GM18907 (cell line): ENCODE measurements around the gene CACNA1F.
"Not testable (repeated sequence)": the region's sequence is repeated elsewhere in the genome, so short reads cannot be mapped to it uniquely, and the experiment has no call there.

ENCODE experiments used
- ATAC-seq: cut with Tn5 transposase; IDR thresholded peaks from one replicate; pipeline ENCODE4 v1.9.1; 2021; ENCODE audit warnings: mild to moderate bottlenecking, moderate library complexity; ENCODE audit not compliant: unreplicated experiment

The CACNA1F gene

DNA sequence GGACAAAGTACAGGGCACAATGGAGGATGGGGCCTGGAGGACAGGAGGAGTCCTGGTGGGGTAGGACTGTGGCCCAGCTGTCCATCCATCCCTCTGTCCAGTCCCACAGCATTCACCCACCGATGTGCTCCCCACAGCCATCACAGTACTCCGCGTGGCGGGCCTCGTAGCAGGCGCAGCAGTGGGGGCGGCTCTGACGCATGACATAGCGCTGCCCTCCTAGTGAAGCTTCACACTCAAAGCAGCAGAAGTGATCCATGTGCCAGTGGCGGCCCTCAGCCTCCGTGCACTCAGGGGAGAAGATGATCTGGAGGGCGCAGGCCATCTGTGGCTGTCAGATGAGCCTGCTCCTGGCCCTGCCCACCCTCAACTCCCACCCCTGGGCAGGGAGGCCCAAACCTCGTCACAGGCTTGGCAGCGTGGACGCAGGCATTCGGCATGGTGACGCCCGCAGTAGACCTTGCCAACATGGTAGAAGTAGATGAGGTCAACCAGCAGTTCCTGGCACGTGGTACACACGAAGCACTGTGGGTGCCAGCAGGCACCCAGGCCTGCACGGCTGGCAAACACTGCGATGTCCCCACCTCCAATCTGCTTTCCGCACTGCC is 55.2 kb downstream of the CACNA1F start:
- no peak for ATAC-seq

DNA sequence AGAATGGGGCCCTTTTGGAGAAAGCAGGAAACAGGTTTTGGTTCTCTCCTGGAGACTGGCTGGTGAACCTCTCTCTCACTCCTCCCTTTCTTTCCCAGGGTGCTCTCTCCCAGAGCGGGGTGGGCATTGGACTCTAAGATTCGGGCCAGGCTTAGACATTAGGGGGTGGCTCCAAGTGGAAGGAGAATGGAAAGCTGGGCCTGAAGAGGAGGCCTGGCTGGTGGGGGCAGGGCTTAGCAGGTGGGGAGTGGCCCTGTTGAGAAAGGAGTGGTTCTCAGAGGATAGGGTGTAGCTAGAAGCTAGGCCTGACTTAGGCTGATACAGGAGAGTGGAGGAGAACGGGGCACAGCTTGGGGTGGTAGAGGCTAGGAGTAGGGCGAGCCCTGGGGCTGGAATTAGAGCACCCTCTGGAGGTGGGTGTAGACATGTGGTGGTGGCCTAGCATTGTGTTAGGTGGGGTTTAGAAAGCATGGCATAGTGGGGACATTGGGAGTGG is 55.8 kb downstream of the CACNA1F start:
- ATAC-seq, result no peak

DNA sequence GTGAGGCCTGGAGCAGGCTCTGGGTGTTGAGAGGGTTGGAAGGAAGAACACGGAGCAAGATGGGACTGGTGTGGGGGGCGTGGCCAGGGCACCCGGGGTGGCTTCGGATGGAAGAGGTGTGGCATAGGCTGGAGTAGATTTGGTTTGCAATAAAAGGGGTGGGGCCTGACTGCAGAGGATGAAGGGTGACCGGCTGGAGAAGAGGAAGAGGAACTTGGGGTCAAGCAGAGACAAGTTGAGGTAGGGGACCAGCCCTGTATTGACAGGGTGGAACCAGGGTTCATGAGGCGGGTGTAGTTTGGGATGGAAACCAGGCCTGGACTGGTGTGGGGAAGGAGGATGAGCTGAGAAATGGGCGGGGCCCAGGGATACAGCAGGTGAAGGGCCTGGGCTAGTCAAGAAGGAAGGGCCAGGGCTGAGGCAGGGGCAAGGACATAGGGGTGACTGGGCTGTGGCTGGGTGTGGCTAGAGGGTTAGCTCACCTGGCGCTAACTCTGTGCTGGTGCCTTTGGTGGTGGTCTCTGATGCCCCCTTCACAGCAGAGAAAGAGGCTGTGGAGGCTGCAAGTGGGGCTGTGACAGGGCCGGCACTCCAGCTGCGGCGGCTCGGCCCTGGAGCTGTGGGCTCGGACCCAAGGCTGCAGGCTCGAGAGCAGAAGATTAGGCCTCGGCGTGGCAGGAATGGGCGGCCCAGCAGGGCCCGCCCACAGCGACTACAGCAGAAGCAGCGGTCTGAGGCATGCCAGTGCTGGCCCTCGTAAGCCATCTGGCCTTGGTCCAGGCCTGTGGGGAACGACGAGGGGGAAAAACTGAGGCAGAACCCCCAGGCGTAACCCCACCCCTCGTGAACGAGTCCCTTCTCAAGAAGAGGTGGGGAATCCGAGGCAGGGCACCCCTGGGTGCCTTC is 56.5 kb downstream of the CACNA1F start:
- ATAC-seq, result no peak

DNA sequence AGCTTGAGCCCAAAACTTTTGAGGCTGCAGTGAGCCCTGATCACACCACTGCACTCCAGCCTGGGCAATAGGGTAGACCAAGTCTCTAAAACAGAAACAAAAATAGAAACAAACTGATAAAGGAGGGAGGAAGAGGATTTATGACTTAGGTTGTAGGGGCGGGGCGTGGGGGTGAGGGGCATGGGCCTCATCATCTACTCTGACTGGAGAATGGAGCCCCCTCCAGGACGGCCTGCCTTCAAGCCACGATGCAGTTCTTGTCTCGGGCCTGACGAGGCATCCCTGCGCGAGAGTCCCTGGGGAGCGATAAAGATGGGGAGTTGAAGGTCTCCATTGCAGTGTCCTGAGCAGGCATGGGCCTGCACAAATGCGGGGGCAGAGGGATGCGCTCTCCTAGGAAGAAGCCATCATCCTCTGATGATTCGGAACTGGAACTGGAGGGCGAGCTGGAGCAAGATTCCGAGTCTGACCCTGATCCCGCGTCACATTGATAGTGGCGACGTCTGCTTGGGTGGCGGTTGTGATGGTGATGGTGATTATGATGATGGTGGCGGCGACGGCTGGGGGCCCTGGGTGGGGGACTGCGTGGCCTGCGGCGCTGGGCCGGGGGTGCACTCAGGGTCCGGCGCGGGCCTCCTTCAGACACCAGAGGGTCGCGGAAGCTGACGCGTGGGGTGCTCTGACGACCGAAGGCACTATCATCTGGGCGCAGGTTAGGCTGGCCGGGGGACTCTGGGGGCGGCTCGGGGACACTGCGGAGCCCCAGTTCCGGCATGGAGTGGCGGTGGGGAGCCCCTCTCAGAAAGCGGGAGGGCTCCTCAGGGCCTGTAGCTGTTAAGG is 57.5 kb downstream of the CACNA1F start:
- ATAC-seq, result no peak

DNA sequence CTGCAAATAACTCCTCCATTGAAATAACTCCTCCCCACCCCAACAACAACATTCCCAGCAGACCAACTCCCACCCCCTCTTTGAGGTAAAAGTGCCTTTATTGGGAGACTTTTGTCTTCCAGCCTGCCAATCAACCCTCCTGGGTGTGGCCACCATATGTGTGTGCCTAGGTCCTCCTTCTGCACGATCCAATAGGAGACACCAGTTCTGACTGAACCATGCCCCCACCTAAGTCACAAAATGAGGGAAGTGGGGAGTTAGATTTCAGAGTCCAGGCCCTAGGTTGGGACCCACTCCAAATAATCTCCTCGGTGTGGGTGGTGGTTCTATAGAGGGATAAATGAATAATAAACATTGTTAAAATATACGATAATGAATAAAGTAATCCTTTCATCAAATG is 58.4 kb downstream of the CACNA1F start:
- no peak for ATAC-seq

DNA sequence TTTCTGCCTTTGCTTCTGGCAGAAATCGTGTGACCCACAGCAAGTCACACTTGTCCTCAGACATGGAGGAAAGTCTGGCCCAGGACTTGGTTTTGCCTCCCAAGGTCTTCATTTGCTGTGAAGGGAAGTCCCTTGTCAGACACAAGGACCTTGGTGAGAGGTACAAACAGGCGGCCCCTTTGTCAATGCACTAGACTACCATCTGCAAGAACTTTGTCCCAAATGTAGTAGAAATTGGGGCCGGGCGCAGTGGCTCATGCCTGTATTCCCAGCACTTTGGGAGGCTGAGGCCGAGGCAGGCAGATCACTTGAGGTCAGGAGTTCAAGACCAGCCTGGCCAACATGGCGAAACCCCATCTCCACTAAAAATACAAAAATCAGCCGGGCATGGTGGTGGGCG is 59.6 kb downstream of the CACNA1F start:
- not testable (repeated sequence) for ATAC-seq

DNA sequence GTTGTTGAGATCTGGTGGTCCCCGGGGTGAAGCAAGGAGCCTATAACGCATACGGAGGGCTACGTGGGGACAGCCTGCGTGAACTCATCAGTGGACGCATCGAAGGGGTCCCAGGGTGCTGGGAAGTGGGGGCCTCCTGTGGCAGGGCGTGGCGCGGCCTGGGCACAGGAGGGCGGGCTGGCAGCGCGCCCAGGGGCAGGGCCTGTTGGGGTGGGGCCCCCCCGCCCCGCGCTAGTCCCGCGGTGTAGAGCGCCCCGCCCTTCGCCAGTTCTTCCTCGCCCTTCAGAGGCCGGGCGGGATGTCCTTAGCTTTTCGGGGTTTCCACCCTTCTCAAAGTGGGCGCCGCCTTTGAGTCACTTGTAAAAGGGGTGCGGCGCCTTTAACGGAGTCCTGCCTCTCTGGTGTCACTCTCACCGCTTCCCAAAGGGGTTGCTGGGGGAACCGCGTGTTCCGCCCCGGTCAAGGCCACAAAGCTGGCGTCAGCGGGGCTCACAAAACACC is 60.8 kb downstream of the CACNA1F start:
- ATAC-seq, result peak; percentile 72

DNA sequence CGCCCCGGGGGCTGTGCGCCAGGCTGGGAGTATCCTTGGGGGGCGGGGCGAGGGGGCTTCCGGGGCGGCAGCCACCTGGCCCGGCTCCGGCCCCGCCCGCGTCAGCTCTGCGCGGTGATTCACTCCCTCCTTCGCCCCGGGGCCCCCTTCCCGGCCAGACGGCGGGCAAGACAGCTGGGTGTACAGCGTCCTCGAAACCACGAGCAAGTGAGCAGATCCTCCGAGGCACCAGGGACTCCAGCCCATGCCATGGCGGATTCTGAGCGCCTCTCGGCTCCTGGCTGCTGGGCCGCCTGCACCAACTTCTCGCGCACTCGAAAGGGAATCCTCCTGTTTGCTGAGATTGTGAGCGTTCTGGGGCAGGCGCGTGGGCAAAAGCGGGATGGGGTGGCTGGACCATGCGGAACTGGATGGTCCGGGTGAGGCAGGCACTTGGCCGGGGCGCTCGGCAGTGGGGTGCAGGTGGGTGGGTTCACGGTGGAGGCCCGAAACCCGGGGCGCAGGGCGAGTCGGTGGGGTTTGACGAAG is 61.3 kb downstream of the CACNA1F start, which contains the start of gene PLP2:
PLP2 (plus strand) TSS at position 147 of the 528 bp plus-strand sequence; CDS start at position 250, 103 bp downstream.
- peak; percentile 34 for ATAC-seq

DNA sequence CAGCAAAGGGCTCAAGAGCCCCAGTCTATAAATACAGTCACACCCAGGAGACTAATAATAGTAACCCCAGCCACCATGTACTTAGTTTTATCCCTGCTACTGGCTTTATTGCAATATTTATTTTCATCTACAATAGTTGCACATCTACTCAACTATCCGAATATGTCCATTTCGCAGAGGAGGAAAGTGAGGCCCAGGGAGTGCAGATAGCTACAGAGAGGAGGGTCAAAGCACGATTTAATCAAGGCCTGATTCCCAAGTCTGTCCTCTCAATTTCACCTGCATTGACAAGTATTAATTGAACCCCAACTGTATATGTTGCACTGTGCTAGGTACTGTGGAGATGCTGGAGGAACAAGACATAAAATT is 65.4 kb downstream of the CACNA1F start:
- no peak for ATAC-seq

DNA sequence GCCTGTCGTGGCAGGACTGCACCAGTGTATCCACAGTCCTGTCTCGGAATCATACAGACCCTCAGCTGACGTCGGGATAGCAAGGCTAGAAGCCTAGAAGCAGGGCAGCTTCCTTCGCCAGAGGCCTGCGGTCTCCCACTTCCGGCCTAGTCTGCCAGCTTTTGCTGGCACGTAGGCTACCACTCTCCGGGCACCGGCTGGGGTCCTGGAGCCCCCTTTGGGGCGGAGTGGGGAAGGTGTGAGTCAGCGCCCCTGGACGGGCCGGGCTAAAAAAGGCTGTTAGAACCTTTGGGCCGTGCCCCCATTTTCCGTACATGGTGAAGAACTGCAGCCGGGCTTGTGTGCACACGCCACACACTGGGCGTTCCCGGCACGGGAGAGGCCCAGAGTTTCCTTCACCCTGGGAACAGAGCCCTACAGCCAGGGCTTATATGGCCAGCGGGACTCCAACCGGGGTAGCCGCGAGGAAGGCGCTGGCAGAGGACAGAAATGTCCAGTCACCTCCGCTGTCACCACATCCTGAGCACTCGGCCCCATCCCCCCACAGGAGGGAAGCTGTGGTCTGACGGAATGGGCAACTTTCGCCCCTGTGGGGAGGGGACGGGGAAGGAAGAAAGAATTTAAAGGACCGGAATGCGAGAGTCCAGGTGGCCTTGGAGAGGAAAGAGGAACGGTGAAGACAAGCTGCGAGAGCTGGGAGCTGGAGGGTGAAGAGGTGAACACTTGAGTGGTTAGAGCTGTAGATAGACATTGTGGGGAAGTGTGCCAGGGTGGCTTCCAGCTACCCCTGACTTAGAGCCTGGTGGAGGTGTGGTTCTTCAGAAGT is 66.0 kb downstream of the CACNA1F start:
- ATAC-seq, result peak; percentile 35

DNA sequence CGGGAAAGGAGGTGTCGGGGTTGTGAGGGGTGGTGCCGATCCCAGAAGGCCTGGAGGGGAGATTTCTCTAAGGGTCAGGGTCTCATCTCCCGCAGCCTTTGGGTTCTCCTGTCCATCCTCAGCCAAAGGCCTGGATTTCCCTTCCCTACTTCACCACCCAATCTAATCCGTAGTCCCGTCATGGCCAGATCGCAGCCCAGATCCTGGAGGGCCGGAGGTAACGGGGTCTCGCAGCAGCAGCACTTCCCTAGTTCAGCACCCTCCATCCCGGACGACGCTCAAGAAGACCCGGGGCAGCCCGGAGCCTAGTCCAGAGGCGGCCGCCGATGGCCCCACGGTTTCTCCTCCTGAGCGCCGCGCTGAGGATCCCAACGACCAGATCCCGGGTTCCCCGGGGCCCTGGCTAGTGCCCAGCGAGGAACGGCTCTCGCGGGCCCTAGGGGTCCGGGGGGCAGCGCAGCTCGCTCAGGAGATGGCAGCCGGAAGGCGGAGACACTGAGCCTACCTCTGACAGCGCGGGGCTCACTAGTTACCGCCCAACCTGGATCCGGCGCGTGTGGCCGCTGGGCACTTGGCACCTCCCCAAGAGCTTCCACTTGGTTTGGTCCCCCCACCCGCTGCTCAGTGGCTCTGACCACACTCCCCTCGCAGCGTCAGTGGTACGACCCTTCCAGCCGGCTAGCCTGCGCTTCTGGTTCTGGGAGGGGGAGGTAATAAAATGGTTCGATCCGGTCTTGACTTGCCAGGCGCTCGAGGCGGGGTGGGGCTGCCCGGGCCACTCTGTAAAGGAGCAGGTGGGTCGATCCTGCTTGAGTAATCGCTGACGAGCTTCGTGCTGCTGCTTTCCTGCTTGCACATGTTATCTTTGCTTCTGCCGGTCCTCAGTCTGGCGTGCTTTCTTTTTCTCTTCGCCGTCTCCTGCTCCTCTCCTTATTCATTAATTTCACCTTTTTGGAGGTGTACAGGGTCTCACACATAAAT is 66.9 kb downstream of the CACNA1F start:
- ATAC-seq, result peak; percentile 58

DNA sequence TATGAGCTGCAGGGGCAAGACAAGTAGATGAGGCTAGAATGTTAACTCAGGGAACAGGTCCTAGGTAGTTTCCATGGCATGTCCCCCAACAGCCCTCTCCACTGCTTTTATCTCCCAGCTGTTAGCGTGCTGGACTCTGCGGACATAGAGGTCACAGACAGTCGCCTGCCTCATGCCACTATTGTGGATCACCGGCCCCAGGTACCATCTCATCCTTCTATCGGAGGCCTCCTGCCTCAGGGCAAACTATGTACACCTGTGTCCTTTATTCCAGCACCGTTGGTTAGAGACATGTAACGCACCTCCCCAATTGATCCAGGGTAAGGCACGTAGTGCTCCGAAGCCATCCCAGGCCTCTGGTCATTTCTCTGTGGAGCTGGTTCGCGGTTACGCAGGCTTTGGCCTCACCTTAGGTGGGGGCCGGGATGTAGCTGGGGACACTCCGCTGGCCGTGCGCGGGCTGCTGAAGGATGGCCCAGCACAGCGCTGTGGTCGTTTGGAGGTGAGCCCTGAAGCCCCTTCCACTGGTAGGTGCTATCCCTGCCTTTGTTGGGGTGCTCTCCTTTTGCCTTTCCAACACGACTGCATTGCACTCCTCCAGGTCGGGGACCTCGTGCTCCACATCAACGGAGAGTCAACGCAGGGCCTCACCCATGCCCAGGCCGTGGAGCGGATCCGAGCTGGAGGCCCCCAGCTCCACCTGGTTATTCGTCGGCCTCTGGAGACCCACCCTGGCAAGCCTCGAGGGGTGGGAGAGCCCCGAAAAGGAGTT is 68.4 kb downstream of the CACNA1F start:
- ATAC-seq, result no peak

DNA sequence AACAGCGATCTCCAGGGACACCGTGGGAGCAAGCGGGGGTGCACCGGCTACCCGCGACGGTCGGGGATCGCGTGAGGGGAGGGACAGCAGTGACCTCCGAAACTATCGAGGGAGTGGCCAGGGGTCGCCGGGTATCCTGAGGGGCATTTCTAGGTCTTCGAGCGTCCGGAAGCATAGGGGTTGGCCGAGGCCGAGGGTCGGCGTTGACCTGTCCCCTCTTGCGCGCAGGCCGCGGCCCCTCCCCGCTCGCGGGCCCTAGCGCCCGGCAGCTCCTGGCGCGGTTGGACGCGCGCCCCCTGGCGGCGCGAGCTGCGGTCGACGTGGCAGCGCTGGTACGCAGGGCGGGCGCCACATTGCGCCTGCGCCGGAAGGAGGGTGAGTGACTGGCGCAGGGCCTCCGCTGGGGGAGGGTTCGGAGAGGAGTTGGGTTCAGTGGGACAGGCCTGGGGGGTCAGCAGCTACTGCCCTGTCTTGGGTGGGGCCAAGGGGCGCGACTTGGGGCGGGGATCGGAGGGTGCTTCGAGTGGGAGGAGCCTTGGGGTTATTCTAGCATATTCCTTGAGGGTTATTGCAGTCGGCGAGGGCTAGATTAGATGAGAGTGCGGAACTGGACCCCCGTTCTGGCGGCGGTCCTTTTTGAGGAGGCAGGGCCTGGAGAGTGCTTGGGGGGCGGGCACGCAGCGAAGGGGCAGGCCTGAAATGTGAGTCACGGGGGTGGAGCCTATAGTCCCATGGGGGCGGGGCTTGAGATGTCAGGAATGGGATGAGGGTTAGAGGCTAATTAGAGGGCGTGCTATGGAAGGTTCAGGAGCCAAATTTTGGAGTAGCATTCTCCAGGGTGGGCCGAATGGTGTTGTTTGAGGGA is 69.4 kb downstream of the CACNA1F start:
- peak; percentile 38 for ATAC-seq

DNA sequence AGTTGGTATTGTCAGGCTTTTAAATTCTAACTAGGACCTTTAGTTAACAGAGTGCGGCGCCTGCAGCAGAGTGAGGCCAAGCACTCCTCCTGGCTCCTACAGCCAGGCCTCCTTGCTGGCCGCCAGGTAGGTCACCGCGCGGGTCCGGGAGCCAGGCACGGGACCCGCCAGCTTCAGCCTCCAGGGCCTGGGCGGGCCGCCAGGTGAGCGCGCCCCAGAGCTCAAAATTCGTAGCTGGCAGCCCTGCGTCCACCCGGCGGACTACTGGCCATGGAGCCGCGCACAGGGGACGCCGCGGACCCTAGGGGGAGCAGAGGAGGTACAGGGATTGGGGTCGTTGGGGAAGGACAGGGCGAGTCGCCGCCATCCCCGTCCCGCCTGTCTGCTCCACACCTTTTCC is 70.5 kb downstream of the CACNA1F start, which contains the start of gene MAGIX:
MAGIX (plus strand) TSS at position 139 of the 400 bp plus-strand sequence; CDS start at position 271, 132 bp downstream.
- no peak for ATAC-seq

DNA sequence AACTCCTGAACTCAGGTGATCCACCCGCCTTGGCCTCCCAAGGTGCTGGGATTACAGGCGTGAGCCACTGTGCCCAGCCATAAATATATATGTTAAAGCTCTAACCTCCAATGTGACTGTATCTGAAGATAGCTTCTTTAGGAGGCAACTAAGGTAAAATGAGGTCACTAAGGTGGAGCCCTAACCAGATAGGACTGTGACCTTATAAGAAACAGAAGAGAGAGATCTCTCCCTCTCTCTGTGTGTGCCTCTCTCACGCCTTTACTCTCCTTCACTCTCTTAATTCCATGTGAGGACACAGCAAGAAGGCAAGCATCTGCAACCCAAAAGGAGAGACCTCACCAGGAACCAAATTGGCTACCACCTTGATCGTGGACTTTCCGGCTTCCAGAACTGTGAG is 71.5 kb downstream of the CACNA1F start:
- ATAC-seq, result no peak

DNA sequence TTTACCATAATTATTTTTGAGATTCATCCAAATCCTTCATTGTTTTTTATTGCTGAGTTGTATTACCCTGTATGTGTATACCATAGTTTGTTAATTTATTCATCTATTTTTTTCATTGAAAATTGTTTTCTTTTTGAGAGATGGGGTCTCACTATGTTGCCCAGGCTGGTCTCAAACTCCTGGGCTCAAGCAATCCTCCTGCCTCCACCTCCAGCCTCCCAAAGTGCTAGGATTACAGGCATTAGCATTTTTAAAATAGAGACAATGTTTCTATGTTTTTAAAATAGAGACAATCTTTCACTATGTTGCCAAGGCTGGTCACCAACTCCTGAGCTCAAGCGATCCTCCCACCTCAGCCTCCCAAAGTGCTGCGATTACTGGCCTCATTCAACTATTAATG is 72.2 kb downstream of the CACNA1F start:
- ATAC-seq, result no peak

DNA sequence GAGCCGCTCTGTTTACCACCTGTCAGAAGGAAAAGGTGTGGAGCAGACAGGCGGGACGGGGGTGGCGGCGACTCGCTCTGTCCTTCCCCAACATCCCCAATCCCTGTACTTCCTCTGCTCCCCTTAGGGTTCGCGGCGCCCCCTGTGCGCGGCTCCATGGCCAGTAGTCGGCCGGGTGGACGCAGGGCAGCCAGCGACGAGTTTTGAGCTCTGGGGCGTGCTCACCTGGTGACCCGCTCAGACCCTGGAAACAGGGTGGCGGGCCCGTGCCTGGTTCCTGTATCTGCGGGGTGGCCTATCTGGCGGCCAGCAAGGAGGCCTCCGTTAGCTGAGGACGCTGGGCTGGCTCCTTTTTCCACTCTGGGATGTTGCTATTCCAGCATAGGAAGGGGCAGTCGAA is 75.9 kb downstream of the CACNA1F start:
- ATAC-seq, result no peak
